ENCODE measurements around the gene TSPYL1.
"Not testable (repeated sequence)": the region's sequence is repeated elsewhere in the genome, so short reads cannot be mapped to it uniquely, and the experiment has no call there.

The TSPYL1 gene

DNA sequence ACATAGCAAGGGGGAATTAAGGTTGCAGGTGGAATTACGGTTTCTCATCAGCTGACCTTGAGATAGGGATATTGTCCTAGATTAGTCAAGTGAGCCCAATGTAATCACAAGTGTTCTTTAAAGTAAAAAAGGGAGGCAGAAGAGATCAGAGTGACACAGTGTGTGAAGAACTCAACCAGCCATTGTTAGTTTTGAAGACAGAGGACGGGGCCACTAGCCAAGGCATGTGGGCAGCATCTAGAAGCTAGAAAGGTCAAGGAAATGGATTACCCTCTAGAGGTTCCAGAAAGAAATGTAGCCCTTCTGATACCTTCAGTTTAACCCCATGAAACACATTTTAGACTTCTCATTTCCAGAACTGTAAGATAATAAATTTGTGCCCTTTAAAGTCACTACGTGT is 18.5 kb upstream of the TSPYL1 start:
- no peak for DNase-seq (ENCODE audit: low read depth, low spot score)

DNA sequence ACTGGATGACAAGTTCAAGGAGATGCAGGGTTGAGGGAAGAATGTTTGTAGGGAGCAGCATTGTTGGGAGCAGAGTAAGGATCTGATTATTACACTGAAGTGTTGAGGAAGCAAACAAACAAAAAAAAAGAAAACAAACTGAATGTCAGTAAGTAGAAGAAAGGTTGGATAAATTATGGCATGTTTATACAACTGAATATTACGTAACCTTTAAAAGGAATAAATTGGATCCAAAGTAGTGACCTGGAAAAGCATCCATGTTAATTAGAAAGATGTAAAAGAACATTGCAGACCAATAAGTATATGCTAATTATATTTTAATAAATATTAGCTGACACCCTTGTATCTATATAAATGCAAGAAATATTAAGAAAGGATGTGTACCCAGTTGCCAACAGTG is 12.8 kb upstream of the TSPYL1 start:
- DNase-seq (ENCODE audit: low read depth, low spot score) = no peak

DNA sequence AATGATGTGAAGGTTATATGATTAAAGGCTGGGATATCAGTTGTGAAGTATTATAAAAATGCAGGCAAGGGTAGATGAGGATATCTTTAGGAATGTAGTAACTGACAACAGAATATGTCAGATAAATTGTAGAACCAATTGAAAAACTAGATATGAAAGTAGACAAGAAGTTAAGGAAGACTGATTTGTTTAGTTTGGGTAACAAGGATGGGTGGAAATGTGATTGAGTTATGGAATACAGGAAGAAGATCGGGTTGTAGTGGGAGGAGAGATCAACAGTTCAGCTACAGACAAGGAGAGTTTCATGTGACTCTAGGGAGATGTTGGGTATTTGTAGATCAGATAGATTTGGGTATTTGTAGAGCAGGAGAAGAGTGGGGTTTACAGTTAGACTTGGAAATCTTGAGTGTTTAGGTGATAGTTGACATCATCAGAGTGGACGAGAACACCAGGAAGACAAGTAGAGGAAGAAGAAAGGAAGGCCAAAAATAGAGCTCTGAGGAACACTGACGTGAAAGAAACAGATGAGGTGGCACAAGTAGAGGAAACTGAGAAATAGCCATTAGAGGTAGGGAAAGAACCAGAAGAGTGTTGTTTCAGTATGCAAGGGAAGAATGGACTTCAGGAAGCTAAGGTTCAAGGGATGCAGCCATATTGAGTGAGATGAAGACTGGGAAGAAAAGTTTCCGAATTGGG is 12.1 kb upstream of the TSPYL1 start:
- DNase-seq (ENCODE audit: low read depth, low spot score) = no peak

DNA sequence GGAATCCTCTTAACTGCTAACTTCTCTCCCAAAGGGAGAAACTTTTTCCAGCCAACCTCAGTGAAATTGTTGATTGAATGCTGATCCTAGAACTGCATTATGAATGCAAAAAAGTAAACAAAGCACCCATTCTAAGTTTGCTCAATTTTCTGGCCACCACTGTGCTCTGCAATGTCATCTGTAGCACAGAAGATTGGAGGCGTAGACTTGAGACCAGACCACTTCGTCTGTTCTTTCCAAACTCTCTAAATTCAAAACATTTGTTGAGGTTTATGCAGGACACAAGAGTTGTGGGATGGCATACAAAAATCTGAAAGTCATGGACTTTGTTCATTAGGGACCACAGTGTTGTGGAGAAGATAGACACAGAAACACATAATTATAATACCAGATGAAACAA is 11.1 kb upstream of the TSPYL1 start:
- no peak for DNase-seq (ENCODE audit: low read depth, low spot score)

DNA sequence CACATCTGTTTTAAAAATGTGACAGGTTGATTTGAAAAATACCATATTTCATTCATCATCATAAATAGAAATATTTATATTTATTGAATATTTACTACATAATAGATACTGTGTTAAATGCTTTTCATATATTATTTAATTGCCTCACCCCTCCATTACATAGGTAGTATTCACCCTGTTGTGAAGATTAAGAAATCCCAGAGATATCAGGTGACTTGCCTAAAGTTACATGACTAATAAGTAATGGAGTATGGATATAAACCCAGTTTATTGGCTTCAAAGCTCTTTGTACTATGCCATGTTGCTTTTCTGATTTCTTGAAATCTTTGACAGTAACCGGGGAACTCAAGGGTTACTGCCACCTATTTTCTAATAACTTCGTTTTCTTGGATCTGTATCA is 10.1 kb upstream of the TSPYL1 start:
- DNase-seq (ENCODE audit: low read depth, low spot score) = no peak

DNA sequence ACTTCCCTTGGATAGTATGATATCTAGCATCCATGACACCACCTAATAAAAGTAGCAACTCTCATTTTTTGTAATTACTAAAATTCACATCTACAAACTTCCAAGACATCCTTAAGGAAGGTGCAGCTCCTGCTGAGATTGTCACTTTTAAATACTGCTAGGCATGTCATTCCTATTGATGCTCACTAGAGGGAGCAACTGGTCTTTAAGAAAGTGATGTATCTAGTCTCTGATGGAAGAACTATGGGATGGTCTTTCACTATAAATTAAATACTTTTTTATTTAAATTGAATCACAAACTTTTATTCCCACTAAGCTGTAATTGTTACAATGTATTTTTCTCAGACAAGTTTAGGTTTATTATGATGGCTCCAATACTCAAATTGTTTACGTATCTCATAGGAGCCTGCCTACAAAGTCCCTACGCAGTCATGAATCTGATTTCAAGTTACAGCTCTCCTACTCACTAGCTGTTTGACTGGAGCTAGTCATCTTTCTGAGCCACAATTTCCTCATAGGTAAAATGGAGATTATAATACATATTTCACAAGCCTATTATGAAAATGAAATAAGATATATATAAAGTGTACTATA is 8.1 kb upstream of the TSPYL1 start:
- no peak for DNase-seq (ENCODE audit: low read depth, low spot score)

DNA sequence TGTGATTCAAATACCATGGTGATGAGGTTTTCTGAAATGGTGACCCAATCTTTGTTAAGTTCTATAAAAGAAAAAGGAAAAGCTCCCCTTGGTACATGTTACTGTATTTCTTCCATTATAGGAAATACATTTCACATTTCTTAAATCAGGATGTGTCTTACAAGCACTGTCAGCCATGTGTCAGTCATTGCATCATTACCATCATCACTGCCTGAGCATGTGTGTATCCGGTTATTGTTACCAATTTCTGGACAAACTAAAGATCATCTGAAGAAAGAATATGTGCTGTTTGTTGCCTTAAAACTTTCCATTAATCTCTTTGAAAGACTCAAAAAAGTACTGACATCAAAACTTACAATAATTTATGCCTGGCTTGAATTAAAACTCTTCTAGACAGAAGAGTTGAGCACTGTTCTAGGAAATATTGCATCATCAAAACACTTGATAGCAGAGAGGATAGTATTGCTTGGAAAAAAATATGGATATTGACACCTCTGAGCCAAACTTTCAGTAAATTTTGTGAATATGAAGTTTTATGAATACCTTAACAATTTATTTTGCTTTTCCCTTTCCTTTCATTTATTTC is 7.1 kb upstream of the TSPYL1 start:
- DNase-seq (ENCODE audit: low read depth, low spot score) = no peak

DNA sequence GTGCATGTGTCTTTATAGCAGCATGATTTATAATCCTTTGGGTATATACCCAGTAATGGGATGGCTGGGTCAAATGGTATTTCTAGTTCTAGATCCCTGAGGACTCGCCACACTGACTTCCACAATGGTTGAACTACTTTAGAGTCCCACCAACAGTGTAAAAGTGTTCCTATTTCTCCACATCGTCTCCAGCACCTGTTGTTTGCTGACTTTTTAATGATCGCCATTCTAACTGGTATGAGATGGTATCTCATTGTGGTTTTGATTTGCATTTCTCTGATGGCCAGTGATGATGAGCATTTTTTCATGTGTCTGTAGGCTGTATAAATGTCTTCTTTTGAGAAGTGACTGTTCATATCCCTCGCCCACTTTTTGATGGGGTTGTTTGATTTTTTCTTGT is 5.3 kb upstream of the TSPYL1 start:
- not testable (repeated sequence) for DNase-seq (ENCODE audit: low read depth, low spot score)

DNA sequence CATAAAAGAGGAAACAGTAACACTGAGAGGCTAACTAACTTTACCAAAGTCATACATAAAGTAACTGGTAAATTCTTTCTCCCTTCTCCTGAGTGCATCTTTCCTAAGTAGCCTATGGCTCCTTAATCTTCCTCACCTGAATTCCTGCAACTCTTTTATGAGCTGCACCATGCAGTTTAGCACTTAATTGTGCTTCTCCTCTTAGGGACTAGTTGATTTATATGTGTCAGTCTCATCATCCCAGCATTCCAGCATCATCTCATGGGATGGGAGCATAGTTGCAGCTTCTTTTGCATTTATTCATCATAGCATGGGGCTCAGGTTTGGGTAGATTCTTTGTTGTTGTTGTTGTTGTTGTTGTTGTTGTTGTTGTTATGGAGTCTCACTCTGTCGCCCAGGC is 3.5 kb upstream of the TSPYL1 start:
- no peak for DNase-seq (ENCODE audit: low read depth, low spot score)

DNA sequence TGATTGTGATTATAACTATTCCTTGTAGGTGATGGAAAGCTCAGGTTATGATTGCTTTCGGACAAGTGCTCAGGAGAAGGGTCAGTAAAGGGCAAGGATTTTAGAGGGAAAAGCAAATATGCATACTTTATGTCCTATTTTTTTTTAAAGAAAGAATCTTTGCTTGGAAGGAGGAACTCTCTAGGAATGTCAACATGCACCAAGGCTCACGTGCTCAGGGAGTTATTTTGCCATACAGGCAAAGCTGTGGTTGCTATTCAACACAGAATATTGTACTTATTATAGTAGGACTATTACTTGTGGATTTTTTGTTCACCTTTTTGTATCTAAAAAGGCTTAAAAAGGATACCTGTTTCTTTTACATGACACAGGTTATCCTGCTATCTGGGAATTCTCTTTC is 3.0 kb upstream of the TSPYL1 start:
- DNase-seq (ENCODE audit: low read depth, low spot score) = no peak

DNA sequence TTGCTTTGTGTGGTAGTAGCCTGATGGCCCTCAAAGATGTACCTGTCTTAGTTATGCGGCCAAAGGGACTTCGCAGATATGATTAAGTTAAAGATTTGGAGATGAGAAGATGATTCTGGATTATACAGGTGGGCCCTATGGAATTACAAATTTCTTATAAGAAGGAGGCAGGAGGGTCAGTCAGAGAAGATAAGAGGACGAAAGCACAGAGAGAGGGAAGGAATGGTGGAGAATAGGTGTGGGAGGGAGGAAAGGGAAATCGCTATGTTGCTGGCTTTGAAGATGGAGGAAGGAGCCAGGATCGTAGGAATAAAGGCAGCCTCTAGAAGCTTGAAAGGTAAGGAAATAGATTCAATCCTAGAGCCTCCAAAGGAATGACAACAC is 1.2 kb upstream of the TSPYL1 start:
- DNase-seq (ENCODE audit: low read depth, low spot score) = no peak

DNA sequence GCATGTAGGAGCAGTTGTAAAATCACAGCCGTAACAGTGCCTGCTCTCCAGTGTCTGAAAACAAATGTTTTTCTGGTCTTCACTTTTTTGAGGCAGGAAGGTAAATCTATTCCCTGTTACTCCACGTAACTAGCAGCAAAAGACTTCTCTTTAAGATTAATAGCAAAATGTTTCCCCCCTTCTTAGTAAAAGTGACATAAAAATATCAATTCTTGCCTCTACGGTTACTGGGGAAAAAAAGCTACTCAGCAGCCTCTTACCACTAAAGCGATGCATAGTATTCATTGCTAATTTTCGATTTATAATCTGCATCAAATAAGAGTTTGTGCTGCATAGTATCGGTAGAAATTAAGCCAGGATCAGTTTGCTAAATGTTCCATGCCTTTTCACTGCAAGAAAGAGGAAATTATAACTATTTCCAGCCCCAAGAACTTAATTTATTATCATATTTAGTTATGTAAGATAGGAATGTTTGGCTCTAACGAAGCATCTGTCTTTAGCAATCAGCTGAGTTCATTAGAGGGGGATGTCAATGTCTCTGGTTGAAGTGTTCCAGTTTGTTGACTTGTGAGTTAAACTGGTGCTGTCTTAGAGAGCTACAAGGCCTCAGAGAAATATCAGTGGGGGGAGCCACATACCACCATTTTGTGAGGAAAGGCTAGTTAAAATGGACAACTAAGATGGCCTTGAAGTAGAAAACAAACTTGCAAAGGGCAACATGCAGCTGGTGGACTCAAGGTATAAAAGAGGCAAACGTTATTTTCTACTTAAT is 617 bp upstream of the TSPYL1 start:
- DNase-seq (ENCODE audit: low read depth, low spot score) = no peak

DNA sequence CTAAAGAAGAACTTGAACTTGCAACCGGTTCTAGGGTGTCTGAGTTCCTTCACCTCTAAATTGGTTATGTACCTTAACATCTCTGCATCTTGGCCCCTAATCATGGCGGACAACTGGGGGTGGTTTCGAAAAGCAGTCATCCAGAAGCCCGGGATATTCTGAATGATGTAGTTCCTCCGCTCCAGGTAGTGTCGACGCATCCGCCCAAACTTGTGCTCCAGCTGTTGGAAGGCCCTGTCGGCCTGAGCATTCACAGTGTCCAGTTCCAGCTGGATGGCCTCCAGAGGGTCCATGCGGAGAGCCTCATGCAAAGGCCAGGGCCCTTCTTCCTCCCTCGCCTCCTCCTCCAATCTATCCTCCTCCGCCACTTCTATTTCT is 887 bp downstream of the TSPYL1 start:
- no peak for DNase-seq (ENCODE audit: low read depth, low spot score)

DNA sequence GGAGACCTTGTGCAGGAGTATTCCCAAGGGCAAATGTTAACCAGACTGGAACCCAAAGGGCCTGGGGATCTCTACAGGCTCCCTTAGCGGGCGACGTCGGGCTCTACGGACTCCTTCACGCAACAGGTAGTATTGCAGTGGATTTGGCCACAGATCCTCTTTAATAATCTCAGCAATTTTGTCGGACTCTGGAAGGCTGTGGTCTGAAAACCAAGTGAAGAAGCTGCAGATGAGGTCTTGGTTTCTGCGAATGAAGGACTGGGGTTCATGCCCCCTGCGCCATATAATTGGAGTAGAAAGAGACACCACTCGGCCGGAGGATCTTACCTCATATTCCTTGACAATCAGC is 1.3 kb downstream of the TSPYL1 start:
- DNase-seq (ENCODE audit: low read depth, low spot score) = no peak

DNA sequence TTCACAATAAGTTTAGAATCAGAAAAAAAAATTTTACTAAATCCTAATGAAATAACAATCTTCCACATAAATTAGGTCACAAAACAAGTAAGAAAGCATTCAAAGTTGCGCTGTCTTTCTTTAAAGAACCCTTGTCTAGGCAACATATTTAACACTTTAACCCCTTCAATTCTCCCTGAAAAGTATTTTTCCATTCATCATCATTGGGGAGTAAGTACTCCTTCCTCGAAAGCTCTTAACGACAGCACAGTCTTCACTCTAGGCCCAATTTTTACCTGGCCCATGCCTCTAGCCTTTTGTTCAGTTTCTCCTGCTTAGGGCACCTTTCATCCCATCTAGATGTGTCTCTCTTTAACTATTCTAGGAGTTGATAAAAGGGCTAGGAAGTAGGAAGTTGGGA is 2.6 kb downstream of the TSPYL1 start:
- no peak for DNase-seq (ENCODE audit: low read depth, low spot score)

DNA sequence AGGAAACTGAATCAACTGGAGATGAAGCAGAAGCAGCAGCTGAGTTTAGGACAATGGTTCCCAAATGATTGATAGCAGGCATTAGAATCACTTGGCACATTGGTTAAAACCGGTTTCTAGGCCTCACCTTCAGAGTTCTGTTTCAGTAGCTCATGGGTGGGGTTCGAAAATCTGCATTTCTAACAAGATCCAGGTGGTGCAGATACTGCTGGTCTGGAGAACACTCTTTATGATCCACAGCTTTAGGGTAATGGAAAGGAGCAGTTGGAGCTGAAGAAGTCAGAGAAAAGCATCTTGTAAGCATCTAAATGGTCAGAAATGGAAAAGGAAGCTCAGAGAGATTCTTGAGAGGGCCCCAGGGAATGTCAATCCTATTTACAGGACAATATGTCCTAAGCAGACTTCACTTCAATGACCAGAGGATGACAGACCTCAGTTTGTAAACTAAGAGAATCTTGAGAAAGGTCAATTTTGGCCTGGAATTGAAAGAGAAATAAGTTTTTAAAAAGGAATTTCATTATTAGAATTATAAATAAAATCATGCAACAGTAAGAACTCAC is 8.5 kb downstream of the TSPYL1 start:
- DNase-seq (ENCODE audit: low read depth, low spot score) = no peak

DNA sequence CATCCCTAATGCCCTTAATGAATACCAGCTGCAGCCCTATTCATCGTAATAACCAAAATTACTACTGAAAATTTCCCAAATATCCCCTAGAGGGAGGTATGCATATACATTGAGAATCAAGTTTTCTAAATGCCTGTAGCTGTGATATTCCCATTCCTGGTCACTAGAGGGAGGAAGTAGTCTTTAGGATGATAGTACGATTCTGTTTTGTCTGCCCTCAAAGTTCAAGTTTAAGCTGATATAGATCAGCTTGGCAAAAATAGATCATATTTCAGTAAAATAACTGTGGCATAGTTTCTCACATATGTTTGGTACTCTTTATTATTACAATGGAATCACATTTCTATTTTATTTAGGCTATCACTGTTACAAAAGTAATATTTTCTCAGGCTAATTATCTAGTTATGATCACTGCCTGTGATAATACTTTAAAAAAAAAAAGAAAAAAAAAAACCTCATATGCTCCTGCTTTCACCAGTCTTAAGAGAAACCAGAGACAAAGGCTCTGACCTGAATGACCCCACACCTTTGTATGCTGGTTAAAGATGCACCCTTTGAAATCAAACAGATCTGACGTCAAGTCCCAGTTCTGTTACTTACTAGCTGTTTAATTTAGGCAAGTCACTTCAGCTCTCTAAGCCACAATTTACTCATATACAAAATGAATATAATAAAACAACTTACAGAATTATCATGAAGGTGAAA is 11.0 kb downstream of the TSPYL1 start:
- DNase-seq (ENCODE audit: low read depth, low spot score) = no peak

DNA sequence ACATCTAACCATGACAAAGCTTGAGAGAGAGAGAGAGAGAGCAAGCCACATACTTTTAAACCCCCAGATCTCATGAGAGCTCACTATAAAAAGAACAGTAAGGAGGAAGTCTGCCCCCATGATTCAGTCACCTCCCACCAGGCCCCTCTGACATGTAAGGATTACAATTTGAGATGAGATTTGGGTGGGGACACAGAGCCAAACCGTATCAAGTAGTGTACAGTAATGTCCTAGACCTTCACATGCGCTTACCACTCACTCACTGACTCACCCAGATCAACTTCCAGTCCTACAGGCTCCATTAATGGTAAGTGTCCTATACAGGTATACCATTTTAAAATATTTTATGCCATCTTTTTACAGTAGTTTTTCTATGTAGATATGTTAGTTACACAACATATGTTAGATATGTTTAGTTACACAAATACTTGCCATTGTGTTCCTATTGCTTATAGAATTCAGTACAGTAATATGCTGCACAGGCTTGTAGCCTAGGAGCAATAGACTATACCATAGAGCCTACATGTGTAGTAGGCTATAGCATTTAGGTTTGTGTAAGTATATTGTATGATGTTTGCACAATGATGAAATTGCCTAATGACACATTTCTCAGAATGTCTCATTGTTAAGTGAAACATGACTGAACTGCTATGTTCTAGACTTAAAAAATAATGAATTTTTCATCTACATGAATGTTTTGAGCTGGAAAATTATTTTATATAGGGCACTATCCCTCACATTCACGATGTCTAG is 11.7 kb downstream of the TSPYL1 start:
- no peak for DNase-seq (ENCODE audit: low read depth, low spot score)

DNA sequence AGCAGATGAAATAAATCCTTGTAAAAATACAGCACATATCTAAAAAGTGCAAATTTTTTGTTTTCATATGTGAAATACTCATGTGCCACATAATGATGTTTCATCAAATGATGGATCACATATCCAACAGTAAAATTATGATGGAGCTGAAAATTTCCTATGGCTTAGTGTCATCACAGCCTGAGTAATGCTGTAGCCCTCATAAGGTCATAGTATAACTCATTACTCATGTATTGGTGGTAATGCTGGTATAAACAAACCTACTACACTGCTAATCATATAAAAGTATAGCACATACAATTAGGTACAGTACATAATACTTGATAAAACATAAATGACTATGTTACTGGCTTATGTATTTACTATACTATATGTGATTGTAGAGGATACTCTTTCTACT is 12.9 kb downstream of the TSPYL1 start:
- DNase-seq (ENCODE audit: low read depth, low spot score) = no peak

DNA sequence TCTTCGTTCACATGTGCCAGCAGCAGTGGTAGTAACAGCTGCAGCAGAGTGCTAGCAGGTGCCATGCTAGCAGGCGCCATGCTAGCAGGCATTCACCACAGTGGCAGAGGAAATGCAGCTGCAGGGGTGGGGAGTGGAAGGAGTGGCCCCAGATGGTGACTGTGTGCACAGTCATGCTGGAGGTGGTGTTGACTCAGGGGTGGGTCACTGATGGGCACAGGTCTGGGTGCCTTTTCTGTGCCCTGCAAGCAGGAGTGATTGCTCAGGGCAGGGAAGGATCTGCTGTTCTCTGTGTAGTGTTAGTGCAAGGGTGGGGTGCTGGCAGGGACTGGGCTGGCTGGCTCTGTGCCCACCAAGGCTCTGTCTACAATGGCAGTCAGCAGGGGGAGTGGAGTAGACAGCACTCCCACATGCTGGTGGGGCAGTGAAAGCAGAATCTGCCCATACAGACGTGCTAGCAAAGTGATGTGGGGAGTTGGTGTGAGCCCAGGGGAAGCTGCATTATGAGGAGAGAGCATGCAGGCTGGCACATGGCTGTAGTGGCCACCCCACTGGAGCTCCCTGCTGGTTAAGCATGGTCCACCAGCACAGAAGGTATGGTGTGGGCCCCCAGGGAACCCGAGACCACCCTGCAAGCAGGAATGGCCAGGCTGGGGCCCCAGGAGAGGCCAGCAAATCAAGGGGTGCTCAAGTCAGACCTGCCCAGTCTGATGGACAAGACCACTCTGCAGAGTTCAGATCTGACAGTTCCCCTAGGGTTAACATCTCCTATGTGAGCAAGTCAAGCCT is 14.5 kb downstream of the TSPYL1 start:
- DNase-seq (ENCODE audit: low read depth, low spot score) = no peak

Data from activated naive CD8-positive, alpha-beta T cell treated with anti-CD3 and anti-CD28 coated beads, Interleukin-2, amount 50 U/mL, for 16 hours (primary cell).